GM23248 (cell line): ENCODE data around the gene MOB2. TPM values are rescaled to one million over a fixed set of nuclear protein-coding genes. Genes with fewer than 3 reads are reported as not detected.

Experiments
- DNase-seq: peaks from one replicate; pipeline ENCODE4 v3.0.0-alpha.2; 2015
- H2AFZ ChIP-seq: fragments of 200-600 bp; sonication (generic); 2 replicates; pipeline ENCODE4 v1.6.1; 2016; ENCODE audit warnings: antibody characterized with exemption
- H3F3A ChIP-seq: fragments of 200-600 bp; sonication (generic); 2 replicates; pipeline ENCODE4 v1.6.1; 2016; ENCODE audit warnings: mild to moderate bottlenecking, antibody characterized with exemption, mixed run types; ENCODE audit not compliant: insufficient read depth
- H3K27ac ChIP-seq: fragments of 200-600 bp; sonication (generic); 2 replicates; pipeline ENCODE4 v1.5.1; 2016; ENCODE audit warnings: mild to moderate bottlenecking
- H3K27me3 ChIP-seq: fragments of 200-600 bp; sonication (generic); replicated peaks from 2 replicates; pipeline ENCODE4 v1.6.1; 2016; ENCODE audit warnings: mild to moderate bottlenecking; ENCODE audit not compliant: insufficient read depth
- H3K36me3 ChIP-seq: fragments of 200-600 bp; sonication (generic); 2 replicates; pipeline ENCODE4 v1.6.1; 2016; ENCODE audit warnings: low read depth, mild to moderate bottlenecking
- H3K4me1 ChIP-seq: fragments of 200-600 bp; sonication (generic); 2 replicates; pipeline ENCODE4 v1.6.1; 2016; ENCODE audit warnings: mild to moderate bottlenecking; ENCODE audit not compliant: insufficient read depth
- H3K4me2 ChIP-seq: fragments of 200-600 bp; sonication (generic); one replicate; pipeline ENCODE4 v1.6.1; 2016; ENCODE audit warnings: mild to moderate bottlenecking; ENCODE audit not compliant: unreplicated experiment
- H3K4me3 ChIP-seq: fragments of 200-600 bp; sonication (generic); 2 replicates; pipeline ENCODE4 v1.5.1; 2016; ENCODE audit warnings: mild to moderate bottlenecking
- H3K79me2 ChIP-seq: fragments of 200-600 bp; sonication (generic); 2 replicates; pipeline ENCODE4 v1.6.1; 2016; ENCODE audit warnings: mild to moderate bottlenecking; ENCODE audit not compliant: insufficient read depth
- H3K9ac ChIP-seq: fragments of 200-600 bp; sonication (generic); 2 replicates; pipeline ENCODE4 v1.6.1; 2016; ENCODE audit warnings: mild to moderate bottlenecking
- H3K9me2 ChIP-seq: fragments of 200-600 bp; sonication (generic); 2 replicates; pipeline ENCODE4 v1.6.1; 2016; ENCODE audit warnings: mixed run types, mild to moderate bottlenecking, moderate library complexity; ENCODE audit not compliant: insufficient read depth
- H3K9me3 ChIP-seq: fragments of 200-600 bp; sonication (generic); one replicate; pipeline ENCODE4 v1.6.1; 2017; ENCODE audit warnings: low read depth
- H4K20me1 ChIP-seq: fragments of 200-600 bp; sonication (generic); 2 replicates; pipeline ENCODE4 v1.6.0; 2016; ENCODE audit not compliant: insufficient read depth
- EZH2 ChIP-seq: fragments of 200-600 bp; sonication (generic); IDR thresholded peaks from 2 replicates; pipeline ENCODE4 v1.6.1; 2018; ENCODE audit warnings: antibody characterized with exemption, mild to moderate bottlenecking; ENCODE audit not compliant: insufficient read depth, poor library complexity, severe bottlenecking
- EZH2phosphoT487 ChIP-seq: fragments of 200-600 bp; sonication (generic); IDR thresholded peaks from 2 replicates; pipeline ENCODE4 v1.6.1; 2018; ENCODE audit warnings: antibody characterized with exemption, moderate library complexity, mild to moderate bottlenecking, low read depth; ENCODE audit not compliant: insufficient read depth
- WGBS, 2 experiments: methylation state at CpG; one replicate each; pipeline ENCODE4 v1.1.6; 2015 to 2017; ENCODE audit warnings: low lambda C conversion rate in 2 of 2, low coverage in 1 of 2; ENCODE audit errors: missing lambda C conversion rate in 2 of 2; 5-methylcytosine and 5-hydroxymethylcytosine counted together
- in situ Hi-C: fragments of 300-500 bp; cut with MboI; formaldehyde crosslinking; loops from 2 replicates; pipeline ENCODE4 v1.15.0; 2020
- polyA plus RNA-seq: library from polyadenylated mRNA; unstranded; fragments of >200 nt; fragmentation: Nextera tagmentation; extraction: Ambion mirVana; gene quantifications from 2 replicates; pipeline ENCODE4 v1.2.1, GENCODE V29; 2016
- total RNA-seq: library from RNA; depleted of rRNA; stranded (reverse); fragments of >200 nt; shearing (Covaris generic); gene quantifications from 2 replicates; pipeline ENCODE4 v1.2.3, GENCODE V29; 2014

Gene MOB2
- total and polyA plus RNA-seq, 2 experiments from 2014 or later: 28.8 to 29.3 TPM

GRCh38 chr11:1471736-1472135 lies 14.8 kb downstream of the MOB2 start:
- Histone ChIP-seq H3K9me3 (no peaks in the 10 kb centered on the region), H3K9ac (no peak overlapping the region), H4K20me1 (no peaks in the 10 kb centered on the region), H3K79me2 (no peaks in the 10 kb centered on the region), H3K9me2 (no peaks in the 10 kb centered on the region), H3K4me1 (no peaks in the 10 kb centered on the region), H3K27me3 (no peaks in the 10 kb centered on the region), H3K27ac (no peak overlapping the region), H2AFZ (no peak overlapping the region), H3K4me2 (no peak overlapping the region), H3F3A (no peaks in the 10 kb centered on the region), H3K36me3 (no peaks in the 10 kb centered on the region), H3K4me3 (no peak overlapping the region)
- DNase-seq: no peak
- in situ Hi-C loops: no loop called here
- TF ChIP-seq EZH2phosphoT487 (no peak), EZH2 (no peak)
- 83 to 91% methylated on average over 9 of the region's 9 CpGs for WGBS, 2 experiments

GRCh38 chr11:1470681-1471611 lies 15.6 kb downstream of the MOB2 start:
- TF ChIP-seq EZH2 (no peak), EZH2phosphoT487 (no peak)
- DNase-seq: no peak
- H3K9me2 ChIP-seq: no peaks in the 10 kb centered on the region
- H3F3A ChIP-seq: no peaks in the 10 kb centered on the region
- H3K36me3 ChIP-seq: no peaks in the 10 kb centered on the region
- H3K4me3 ChIP-seq: no peak overlapping the region
- H2AFZ ChIP-seq: no peak overlapping the region
- H3K9ac ChIP-seq: no peak overlapping the region
- no peak overlapping the region for H3K4me2 ChIP-seq
- 93% methylated on average over 39 to 40 of the region's 40 CpGs for WGBS, 2 experiments
- H3K79me2 ChIP-seq: no peaks in the 10 kb centered on the region
- no peaks in the 10 kb centered on the region for H3K27me3 ChIP-seq
- H4K20me1 ChIP-seq: no peaks in the 10 kb centered on the region
- H3K4me1 ChIP-seq: no peaks in the 10 kb centered on the region
- H3K9me3 ChIP-seq: no peaks in the 10 kb centered on the region
- in situ Hi-C loops: no loop called here
- H3K27ac ChIP-seq: no peak overlapping the region

GRCh38 chr11:1469911-1470680 lies 16.5 kb downstream of the MOB2 start:
- Histone ChIP-seq H3K36me3 (no peaks in the 10 kb centered on the region), H3K9me3 (no peaks in the 10 kb centered on the region), H3K4me2 (no peak overlapping the region), H3K4me3 (no peak overlapping the region), H3K27me3 (no peaks in the 10 kb centered on the region), H3K4me1 (no peaks in the 10 kb centered on the region), H2AFZ (no peak overlapping the region), H3K27ac (no peak overlapping the region), H4K20me1 (no peaks in the 10 kb centered on the region), H3K9me2 (no peaks in the 10 kb centered on the region), H3K79me2 (no peaks in the 10 kb centered on the region), H3F3A (no peaks in the 10 kb centered on the region), H3K9ac (no peak overlapping the region)
- TF ChIP-seq EZH2phosphoT487: no peak
- TF ChIP-seq EZH2: no peak
- in situ Hi-C loops: no loop called here
- 90 to 93% methylated on average over 28 to 35 of the region's 35 CpGs for WGBS, 2 experiments
- no peak for DNase-seq

DNA sequence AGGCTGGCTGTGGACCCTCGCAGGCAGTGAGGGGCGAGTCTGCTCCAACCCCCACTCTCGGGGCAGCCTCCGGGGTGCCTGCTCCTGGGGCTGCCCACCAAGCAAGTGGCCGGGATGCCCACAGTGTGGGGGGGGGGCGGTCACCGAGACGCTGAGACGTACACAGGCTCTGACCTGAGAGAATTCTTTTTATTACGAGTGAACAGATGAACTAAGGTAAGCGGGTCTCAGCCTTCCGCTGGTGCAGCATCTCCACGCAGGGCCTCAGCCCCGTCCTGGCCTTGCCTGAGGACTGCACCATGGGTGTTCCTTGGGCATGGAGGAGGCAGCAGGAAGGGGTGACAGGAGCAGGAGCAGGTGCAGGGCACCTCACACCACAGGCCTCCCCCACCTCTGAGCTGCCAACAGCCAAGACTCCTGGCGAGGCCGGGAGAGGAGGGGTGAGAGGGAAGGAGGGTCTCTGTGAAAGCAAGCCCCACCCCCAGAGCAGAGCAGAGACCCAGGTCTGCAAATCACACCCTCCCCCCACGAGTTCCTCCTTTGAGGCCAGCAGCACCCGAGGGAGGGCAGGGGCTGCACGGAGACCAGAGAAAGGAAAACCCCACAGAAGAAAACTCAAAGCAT lies 17.2 kb downstream of the MOB2 start:
- TF ChIP-seq EZH2 (no peak), EZH2phosphoT487 (no peak)

More for the DNA sequence above, 17.2 kb downstream of the MOB2 start:
- Histone ChIP-seq H3K27me3 (no peaks in the 10 kb centered on the region), H3K4me2 (no peak overlapping the region), H3K9me2 (no peaks in the 10 kb centered on the region), H4K20me1 (no peaks in the 10 kb centered on the region), H3K4me3 (no peak overlapping the region), H3K36me3 (no peaks in the 10 kb centered on the region), H3F3A (no peaks in the 10 kb centered on the region), H3K9me3 (no peaks in the 10 kb centered on the region), H3K9ac (no peak overlapping the region), H2AFZ (no peak overlapping the region), H3K27ac (no peak overlapping the region), H3K79me2 (no peaks in the 10 kb centered on the region), H3K4me1 (no peaks in the 10 kb centered on the region)
- WGBS, 2 experiments: 82 to 89% methylated on average over 18 to 19 of the region's 19 CpGs
- in situ Hi-C loops: no loop called here
- DNase-seq: no peak
